GM19468 (cell line): Measurements from ENCODE around the gene ASXL2.
"Not testable (repeated sequence)": the region's sequence is repeated elsewhere in the genome, so short reads cannot be mapped to it uniquely, and the experiment has no call there.

ENCODE experiments used
- ATAC-seq: cut with Tn5 transposase; IDR thresholded peaks from one replicate; pipeline ENCODE4 v1.9.1; 2021; ENCODE audit warnings: mild to moderate bottlenecking, moderate library complexity, moderate number of reproducible peaks; ENCODE audit not compliant: unreplicated experiment; ENCODE audit errors: extremely low read depth

Gene ASXL2

GRCh38 chr2:25838152-25838756 is 40.0 kb downstream of the ASXL2 start:
- no peak for ATAC-seq

GRCh38 chr2:25835906-25836305 is 42.4 kb downstream of the ASXL2 start:
- no peak for ATAC-seq

GRCh38 chr2:25833566-25833965 is 44.7 kb downstream of the ASXL2 start:
- no peak for ATAC-seq

GRCh38 chr2:25832897-25833296 is 45.4 kb downstream of the ASXL2 start:
- no peak for ATAC-seq

DNA sequence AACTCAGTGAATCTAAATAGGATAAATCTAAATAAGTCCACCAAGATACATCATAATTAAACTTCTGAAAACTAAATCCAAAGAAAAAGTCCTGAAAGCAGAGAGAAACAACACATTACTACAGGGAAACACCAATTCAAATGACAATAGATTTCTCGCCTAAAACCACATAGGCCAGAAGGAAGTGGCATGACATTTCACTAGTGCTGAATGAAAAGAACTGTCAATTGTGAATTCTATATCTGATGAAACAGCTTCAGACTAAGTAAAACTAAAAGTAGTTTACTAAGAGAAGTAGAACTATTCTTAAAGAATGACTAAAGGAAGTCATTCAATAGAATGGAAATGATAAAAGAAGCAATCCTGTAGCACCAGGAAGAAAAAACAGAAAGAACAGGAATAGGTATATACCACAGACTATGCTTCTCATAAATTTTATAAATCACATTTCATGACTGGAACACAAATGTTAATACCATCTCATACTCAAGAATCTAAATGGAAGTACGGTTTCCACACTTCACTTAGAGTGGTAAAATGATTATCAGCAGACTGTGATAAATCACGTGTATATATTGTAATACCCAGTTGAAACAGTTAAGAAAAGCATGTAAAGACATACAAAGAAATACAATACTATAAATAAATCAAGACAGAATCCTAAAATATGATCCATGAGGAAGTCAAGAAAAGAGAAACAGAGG is 46.4 kb downstream of the ASXL2 start:
- ATAC-seq, result no peak

DNA sequence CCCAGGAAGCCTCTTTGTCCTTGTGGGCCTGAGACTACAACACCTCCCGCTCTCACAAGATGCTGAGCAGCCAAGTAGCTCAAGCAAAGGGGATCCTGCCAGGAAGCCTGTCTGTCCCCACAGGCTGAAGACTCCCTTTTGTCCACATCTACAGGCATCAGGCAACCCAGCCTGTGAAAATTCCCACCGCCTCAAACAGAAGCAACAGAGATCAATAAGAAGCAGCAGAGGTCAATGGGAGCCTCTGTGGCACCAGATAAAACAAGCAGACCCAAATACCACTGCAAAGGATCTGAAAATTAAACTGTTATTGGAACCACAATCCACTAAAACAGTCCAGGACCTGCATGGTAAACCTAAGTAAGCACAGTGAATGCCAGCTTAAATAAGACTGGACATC is 48.5 kb downstream of the ASXL2 start:
- no peak for ATAC-seq

DNA sequence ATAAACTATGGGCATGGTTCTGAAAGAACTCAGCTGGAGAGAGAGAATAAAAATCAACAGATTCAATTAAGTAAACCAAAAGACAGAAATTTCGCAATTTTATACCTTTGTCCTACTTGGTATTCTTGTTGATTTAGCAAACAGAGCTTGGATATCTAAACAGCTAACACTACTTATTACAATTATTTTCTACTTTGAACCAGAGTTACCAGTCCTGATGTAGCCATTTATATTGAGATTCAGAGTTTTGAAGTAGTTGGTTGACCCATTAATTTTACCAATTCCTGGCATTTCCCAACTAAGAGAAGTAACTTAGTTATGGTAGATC is 48.9 kb downstream of the ASXL2 start:
- no peak for ATAC-seq

GRCh38 chr2:25828532-25829376 is 49.5 kb downstream of the ASXL2 start:
- ATAC-seq, result not testable (repeated sequence)

DNA sequence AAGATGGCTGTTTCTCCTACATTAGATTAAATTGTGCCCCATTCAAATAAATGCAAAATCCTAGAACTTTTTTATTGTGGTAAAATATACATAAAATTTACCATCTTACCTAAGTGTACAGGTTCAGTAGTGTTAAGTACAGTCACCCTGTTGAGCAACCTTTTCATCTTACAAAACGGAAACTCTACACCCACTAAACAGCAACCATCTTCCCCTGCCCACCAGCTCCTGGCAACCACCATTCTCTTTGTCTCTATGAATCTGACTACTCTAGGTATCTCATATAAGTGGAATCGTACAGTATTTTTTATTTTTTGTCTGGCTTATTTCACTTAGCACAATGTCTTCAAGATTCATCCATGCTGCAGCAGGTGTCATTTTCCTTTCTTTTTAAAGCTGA is 53.0 kb downstream of the ASXL2 start:
- no peak for ATAC-seq

GRCh38 chr2:25824718-25825117 is 53.6 kb downstream of the ASXL2 start:
- ATAC-seq, result no peak

DNA sequence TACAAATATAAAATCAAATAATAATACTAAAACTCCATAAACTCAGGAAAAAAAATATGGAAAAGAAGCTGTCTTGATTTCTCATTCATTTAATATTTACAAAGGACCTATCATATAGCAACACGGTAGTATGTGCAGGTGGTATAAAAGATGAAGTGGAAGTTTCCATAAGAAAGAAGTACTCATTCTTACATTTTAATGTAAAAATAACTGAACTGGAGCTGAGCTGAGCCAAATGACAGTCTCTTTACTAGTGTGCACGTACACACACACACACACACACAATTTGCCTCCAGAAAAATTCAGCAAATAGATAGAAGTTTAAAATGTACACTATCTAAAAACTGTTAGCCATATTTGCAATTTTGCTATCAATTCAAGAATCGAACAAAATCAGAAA is 54.1 kb downstream of the ASXL2 start:
- no peak for ATAC-seq

- no peak for ATAC-seq
Observed at GRCh38 chr2:25822190-25823117, 55.8 kb downstream of the ASXL2 start.

DNA sequence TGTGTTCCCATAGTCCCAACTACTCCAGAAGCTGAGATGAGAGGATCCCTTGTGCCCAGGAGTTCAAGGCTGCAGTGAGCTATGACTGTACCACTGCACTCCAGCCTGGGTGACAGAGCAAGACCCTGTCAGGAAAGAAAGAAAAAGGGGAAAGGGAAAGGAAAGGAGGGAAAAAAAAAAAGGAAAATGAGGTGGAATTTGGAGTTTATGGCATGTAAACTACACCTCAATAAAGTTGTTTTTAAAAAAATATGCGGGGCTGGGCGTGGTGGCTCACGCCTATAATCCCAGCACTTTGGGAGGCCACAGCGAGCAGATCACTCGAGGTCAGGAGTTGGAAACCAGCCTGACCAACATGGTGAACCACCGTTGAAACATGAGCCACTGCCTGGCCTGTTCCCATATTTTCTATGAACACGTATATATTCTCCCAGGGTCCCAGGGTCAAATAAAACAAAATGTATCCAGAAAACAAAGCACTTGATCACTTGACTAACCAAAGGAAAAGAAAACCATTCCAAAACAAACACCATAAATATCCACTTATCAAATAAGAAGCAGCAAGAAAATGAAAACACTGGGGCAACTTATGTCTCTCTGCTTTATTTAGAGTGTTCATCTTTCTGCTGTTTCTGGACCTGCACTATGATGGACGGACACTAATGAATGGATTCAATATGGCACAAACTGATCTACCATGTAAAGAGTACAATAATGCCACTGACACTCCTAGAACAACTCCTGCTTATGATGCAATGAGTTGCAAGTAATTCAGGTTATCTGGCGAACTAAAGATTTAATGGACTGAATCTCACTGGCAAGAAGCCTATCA is 56.8 kb downstream of the ASXL2 start:
- no peak for ATAC-seq

DNA sequence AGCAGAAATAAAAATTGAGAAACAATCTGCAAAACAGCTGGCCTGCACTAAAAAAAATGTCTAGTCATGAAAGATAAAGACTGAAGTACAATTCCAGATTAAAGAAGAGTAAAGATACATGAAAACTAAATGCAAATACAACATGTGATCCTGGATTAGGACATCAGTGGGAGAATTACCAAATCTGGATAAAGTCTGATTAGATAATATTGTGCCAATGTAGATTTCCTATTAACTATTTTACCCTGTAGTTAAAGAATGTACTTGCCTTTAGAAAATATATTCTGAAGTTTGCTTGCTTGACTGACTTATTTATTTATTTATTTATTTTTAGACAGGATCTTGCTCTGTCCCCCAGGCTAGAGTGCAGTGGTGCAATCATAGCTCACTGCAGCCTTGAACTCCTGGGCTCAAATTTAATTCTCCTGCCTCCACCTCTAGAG is 58.7 kb downstream of the ASXL2 start:
- no peak for ATAC-seq

DNA sequence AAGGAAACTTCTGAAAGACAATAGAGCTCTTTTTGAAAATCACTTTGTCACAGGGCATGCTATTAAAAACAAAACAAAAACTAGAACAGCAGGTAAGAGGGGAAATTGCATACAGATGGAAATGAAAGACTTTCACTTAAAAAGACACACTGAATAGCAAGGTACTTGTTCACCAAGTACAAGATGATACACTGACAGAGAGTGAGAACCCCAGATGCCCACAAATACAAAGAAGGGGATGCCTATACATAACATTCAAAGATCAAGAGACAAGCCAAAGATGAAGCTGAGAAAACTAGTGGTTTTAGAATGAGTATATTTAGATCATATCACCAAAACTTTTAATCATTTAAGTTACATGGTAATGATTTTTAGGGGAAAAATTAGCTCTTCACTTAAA is 60.7 kb downstream of the ASXL2 start:
- peak; percentile 21 for ATAC-seq

DNA sequence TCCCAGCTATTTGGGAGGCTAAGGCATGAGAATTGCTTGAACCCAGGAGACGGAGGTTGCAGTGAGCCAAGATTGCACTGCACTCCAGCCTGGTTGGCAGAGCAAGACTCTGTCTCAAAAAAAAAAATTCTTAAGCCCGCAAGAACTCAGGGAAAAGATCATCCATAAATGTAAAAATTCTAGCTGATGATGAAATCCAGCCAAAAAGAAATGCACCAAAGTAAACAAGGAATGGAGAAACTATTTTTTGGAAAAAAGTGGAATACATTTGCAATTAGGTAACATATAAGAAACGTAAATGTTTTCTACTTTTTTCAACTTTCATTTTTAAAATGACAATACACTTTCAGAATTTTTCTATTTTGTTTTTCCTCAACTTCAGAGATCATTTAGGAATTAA is 61.3 kb downstream of the ASXL2 start:
- ATAC-seq, result no peak

DNA sequence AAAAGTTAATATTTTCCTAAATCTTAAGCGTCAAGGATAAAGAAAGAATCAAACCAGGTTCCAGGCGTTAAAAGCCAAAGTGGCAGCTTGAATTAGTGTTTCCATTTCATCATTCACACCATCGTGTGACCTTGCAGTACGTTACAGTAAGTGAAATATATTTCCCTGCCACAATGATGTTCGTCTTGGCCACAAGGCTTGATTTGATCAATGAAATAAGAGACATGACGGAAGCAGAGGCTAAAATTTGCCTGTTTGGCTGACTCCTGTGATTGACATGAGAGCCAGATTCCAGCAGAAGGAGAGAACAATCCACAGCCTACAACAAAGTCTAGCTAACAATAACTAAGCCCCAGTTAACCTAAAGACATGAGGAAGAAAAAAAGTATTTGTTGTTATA is 62.0 kb downstream of the ASXL2 start:
- no peak for ATAC-seq

DNA sequence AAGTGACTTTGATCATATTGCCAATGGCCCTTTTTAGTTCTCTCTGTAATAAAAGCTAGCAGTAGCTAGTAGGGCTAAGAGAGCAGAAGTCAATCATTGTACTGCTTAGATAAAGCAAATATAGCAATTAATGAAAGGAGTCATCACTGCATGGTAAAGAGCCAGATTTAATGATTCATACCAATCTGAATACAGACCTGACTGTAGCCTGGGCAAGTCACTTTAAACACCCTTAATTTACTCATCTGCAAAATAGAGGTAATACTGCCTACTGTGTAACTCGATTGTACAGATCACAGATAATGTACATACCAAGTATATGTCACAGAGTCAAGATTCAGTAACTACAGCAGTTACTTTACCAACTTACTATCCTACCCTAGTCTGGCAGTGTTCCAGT is 63.6 kb downstream of the ASXL2 start:
- no peak for ATAC-seq

GRCh38 chr2:25810428-25810827 is 67.9 kb downstream of the ASXL2 start:
- no peak for ATAC-seq
